Naive thymus-derived CD4-positive, alpha-beta T cell (primary cell): ENCODE results near the gene C4orf50. TPM values are rescaled to one million over a fixed set of nuclear protein-coding genes. Genes with fewer than 3 reads are reported as not detected.

Source experiments
- ATAC-seq: fragments of 150-1000 bp; cut with Tn5 transposase; 2 replicates; pipeline ENCODE4 v1.10.0; 2021; ENCODE audit warnings: mild to moderate bottlenecking, moderate library complexity
- CTCF ChIA-PET: fragments of 350-600 bp; sonication (Branson Sonifier 250); formaldehyde crosslinking; loops from one replicate; lab custom pipeline; 2021; ENCODE audit warnings: antibody characterized with exemption; lab: Charles Lee
- POLR2A ChIA-PET: fragments of 350-600 bp; sonication (Branson Sonifier 250); formaldehyde crosslinking; loops from one replicate; lab custom pipeline; 2021; ENCODE audit warnings: antibody characterized with exemption, inconsistent platforms; lab: Charles Lee
- DNase-seq, 9 donors: peaks; one replicate each; pipeline versions ENCODE4 v3.0.0 to v3.0.0-alpha.2; 2020 to 2022; ENCODE audit warnings: mixed read lengths in 1 of 9
- H3K27ac ChIP-seq: one replicate; pipeline ENCODE4 v1.7.0; 2013; ENCODE audit warnings: mild to moderate bottlenecking, low read depth, low read length, moderate library complexity
- H3K27me3 ChIP-seq, 2 donors: one replicate each; pipeline ENCODE4 v1.7.0; 2013; ENCODE audit warnings: low read length in 2 of 2, mild to moderate bottlenecking in 2 of 2, moderate library complexity in 2 of 2; ENCODE audit not compliant: control insufficient read depth in 2 of 2, insufficient read depth in 2 of 2
- H3K36me3 ChIP-seq, 3 experiments: 1 replicate in 2 of 3; 2 replicates in 1 of 3; pipeline ENCODE4 v1.7.0; 2013; ENCODE audit warnings: low read length in 3 of 3, mild to moderate bottlenecking in 3 of 3, moderate library complexity in 1 of 3; ENCODE audit not compliant: insufficient read depth in 3 of 3, control insufficient read depth in 2 of 3
- H3K4me1 ChIP-seq, 2 donors: one replicate each; pipeline ENCODE4 v1.7.0; 2013; ENCODE audit warnings: low read length in 2 of 2, mild to moderate bottlenecking in 2 of 2, moderate library complexity in 1 of 2; ENCODE audit not compliant: control insufficient read depth in 2 of 2, insufficient read depth in 2 of 2
- H3K4me3 ChIP-seq: 2 replicates; pipeline ENCODE4 v1.7.0; 2013; ENCODE audit warnings: mild to moderate bottlenecking, low read length
- H3K9me3 ChIP-seq, 3 experiments: 1 replicate in 2 of 3; 2 replicates in 1 of 3; pipeline ENCODE4 v1.7.0; 2013; ENCODE audit warnings: low read length in 3 of 3; ENCODE audit not compliant: control insufficient read depth in 2 of 3
- H3K27ac Mint-ChIP-seq, 9 donors: one replicate each; pipeline ENCODE4 v1.8.0; 2020 to 2022; ENCODE audit warnings: mixed read lengths in 9 of 9, mild to moderate bottlenecking in 8 of 9, moderate library complexity in 5 of 9, inconsistent platforms in 2 of 9
- H3K27me3 Mint-ChIP-seq, 5 donors: one replicate each; pipeline ENCODE4 v1.8.0; 2021 to 2022; ENCODE audit warnings: mixed read lengths in 5 of 5, mild to moderate bottlenecking in 1 of 5
- H3K36me3 Mint-ChIP-seq, 5 donors: one replicate each; pipeline ENCODE4 v1.8.0; 2020 to 2022; ENCODE audit warnings: mixed read lengths in 5 of 5, mild to moderate bottlenecking in 3 of 5, inconsistent platforms in 1 of 5
- H3K4me1 Mint-ChIP-seq, 7 donors: one replicate each; pipeline ENCODE4 v1.8.0; 2020 to 2022; ENCODE audit warnings: mixed read lengths in 7 of 7, mild to moderate bottlenecking in 3 of 7, inconsistent platforms in 1 of 7
- H3K4me3 Mint-ChIP-seq, 10 donors: one replicate each; pipeline ENCODE4 v1.8.0; 2020 to 2022; ENCODE audit warnings: mild to moderate bottlenecking in 10 of 10, mixed read lengths in 10 of 10, moderate library complexity in 6 of 10, inconsistent platforms in 2 of 10
- H3K9me3 Mint-ChIP-seq, 11 donors: one replicate each; pipeline ENCODE4 v1.8.0; 2020 to 2022; ENCODE audit warnings: mixed read lengths in 11 of 11, mild to moderate bottlenecking in 4 of 11, inconsistent platforms in 1 of 11, moderate library complexity in 1 of 11
- intact Hi-C, 2 donors: fragments of 100-400 bp; cut with micrococcal nuclease; formaldehyde crosslinking; loops; one replicate each; pipeline ENCODE4 v1.15.1; 2023
- polyA plus RNA-seq, 2 donors: library from polyadenylated mRNA; unstranded; fragments of 300-500 nt; fragmentation: Illumina TruSeq; gene quantifications; one replicate each; pipeline ENCODE4 v1.2.3, GENCODE V29; 2021
- total RNA-seq, 6 experiments: library from RNA in 5 of 6; stranded (reverse) in 5 of 6; gene quantifications; 1 replicate in 5 of 6; 2 replicates in 1 of 6; pipeline ENCODE4 v1.2.3 and lab custom pipeline; 2021 to 2026

C4orf50 gene
- total and polyA plus RNA-seq, 7 experiments from 2014 or later, result 0.08 to 0.87 (median 0.54) TPM; not detected in 4

DNA sequence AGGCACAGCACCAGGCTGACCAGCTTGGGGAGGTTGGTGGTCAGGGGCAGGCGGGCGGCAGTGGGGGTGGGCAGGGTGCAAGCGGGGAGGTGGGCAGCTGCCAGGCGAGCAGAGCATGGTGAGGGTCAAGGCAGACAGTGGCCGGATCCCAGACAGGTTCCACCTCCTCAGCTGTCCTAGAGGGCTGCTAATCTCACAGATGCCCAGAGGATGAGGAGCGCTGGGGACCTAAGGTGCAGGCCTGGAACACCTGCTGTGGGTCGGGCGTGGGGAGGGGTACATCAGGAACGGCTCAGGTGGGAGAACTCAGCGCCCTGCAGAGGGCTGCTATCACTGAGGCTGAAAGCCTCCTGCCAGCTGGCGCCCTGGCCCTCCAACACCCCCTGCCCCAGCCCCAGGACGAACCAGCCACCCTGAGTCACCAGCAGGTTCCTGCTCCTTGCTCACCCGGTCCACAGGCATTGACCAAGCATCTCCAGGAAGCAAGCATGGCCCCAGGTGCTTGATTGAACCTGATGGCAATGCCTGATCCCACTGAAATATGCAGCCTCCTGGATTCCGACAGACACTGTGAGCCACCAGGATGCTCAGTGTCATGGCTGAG is 28.4 kb upstream of the C4orf50 start:
- intact Hi-C loops, result no loop called here
- ChIA-PET POLR2A (no interaction called here), CTCF (no interaction called here)
- Mint-ChIP-seq H3K36me3 (peaks cover 0 to 4% (median 0%) of the 10 kb centered on the region in 5 donors), H3K27ac (no peak overlapping the region), H3K4me3 (no peak overlapping the region), H3K9me3 (peaks cover 0 to 3% (median 0%) of the 10 kb centered on the region in 11 donors), H3K4me1 (peaks cover 0 to 12% (median 0%) of the 10 kb centered on the region in 7 donors), H3K27me3 (peaks cover 0 to 32% (median 6%) of the 10 kb centered on the region in 5 donors)
- no peak for ATAC-seq
- no peaks in the 10 kb centered on the region for H3K27me3 ChIP-seq
- H3K27ac ChIP-seq, result no peak overlapping the region
- no peak overlapping the region for H3K4me3 ChIP-seq
- H3K4me1 ChIP-seq, result no peaks in the 10 kb centered on the region
- no peak for DNase-seq
- no peaks in the 10 kb centered on the region for H3K9me3 ChIP-seq
- no peaks in the 10 kb centered on the region for H3K36me3 ChIP-seq

DNA sequence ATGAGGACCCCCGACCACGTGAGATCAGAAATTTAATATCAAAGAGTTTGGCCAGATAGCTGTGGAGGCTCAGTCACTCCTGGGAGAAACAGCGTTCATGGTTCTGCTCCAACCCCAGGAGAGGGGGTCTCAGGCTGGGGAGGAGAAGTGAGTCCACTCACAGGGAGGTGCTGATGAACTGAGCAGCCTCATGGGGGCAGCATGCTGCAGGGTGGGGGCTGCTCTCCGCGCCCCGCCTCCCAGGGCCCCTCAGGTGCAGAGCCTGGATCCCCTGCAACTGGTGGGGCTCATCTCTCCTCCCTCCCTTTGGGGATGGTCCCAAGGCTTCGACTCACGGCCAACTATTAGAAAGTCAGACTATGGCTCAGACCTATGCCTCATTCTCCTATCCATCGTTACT is 26.6 kb upstream of the C4orf50 start:
- intact Hi-C loops, result no loop called here
- H3K27ac ChIP-seq, result no peak overlapping the region
- H3K27me3 ChIP-seq, result no peaks in the 10 kb centered on the region
- ChIA-PET POLR2A (no interaction called here), CTCF (no interaction called here)
- ATAC-seq (no peak), DNase-seq (no peak)
- no peaks in the 10 kb centered on the region for H3K9me3 ChIP-seq
- H3K36me3 ChIP-seq, result no peaks in the 10 kb centered on the region
- H3K4me1 ChIP-seq, result no peaks in the 10 kb centered on the region
- peaks cover 0 to 4% (median 0%) of the 10 kb centered on the region in 5 donors for H3K36me3 Mint-ChIP-seq
- H3K27me3 Mint-ChIP-seq, result peaks cover 0 to 37% (median 6%) of the 10 kb centered on the region in 5 donors
- H3K4me3 ChIP-seq, result no peak overlapping the region
- peaks cover 0 to 17% (median 0%) of the 10 kb centered on the region in 7 donors for H3K4me1 Mint-ChIP-seq
- no peaks in the 10 kb centered on the region for H3K9me3 Mint-ChIP-seq
- no peak overlapping the region for H3K27ac Mint-ChIP-seq
- H3K4me3 Mint-ChIP-seq, result no peak overlapping the region

DNA sequence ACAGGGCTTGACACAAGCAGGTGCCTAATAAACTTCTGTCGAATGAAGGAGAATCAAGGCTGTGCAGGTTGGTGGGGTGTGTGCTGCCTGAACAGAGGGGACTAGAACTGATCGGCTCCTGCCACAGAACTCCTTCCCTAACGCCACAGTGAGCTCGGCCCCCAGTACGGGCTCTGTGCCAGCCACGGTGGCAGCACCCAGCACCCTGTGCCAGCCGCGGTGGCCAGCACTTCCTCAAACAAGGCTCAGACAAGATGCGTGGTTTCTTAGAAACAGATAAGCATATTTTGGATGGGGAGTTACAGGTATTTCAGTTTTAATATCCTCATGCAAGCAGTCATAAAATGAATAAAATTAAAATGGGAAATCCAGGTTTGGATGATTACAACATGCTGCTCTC is 26.0 kb upstream of the C4orf50 start:
- no peak overlapping the region for H3K27ac ChIP-seq
- peaks cover 0 to 17% (median 0%) of the 10 kb centered on the region in 7 donors for H3K4me1 Mint-ChIP-seq
- intact Hi-C loops, result no loop called here
- H3K9me3 ChIP-seq, result no peaks in the 10 kb centered on the region
- ATAC-seq (no peak), DNase-seq (no peak)
- H3K27ac Mint-ChIP-seq, result no peak overlapping the region
- no peak overlapping the region for H3K4me3 Mint-ChIP-seq
- no peaks in the 10 kb centered on the region for H3K36me3 ChIP-seq
- no peaks in the 10 kb centered on the region for H3K9me3 Mint-ChIP-seq
- no peaks in the 10 kb centered on the region for H3K27me3 ChIP-seq
- peaks cover 0 to 37% (median 6%) of the 10 kb centered on the region in 5 donors for H3K27me3 Mint-ChIP-seq
- H3K36me3 Mint-ChIP-seq, result peaks cover 0 to 4% (median 0%) of the 10 kb centered on the region in 5 donors
- H3K4me3 ChIP-seq, result no peak overlapping the region
- no peaks in the 10 kb centered on the region for H3K4me1 ChIP-seq
- POLR2A ChIA-PET, result no interaction called here
- CTCF ChIA-PET, result no interaction called here

DNA sequence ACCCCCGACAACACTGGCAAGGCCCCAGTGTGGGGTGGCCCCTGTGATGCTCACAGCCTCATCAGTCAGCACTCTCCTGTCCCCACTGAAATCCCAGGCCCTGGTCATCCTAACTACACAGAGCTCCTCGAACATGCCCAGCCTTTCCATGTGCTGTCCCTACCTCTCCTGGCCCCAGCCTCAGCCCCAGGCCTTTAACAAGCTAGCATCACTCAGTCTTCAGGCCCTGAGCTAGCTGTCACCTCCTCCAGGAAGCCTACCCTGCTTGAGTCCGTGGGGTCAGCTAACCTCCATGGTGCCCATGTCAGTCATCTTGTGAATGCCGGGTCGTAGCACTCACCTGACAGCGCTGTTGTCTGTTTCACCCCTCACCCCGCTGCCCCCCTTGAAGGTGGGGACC is 25.6 kb upstream of the C4orf50 start:
- peaks cover 0 to 37% (median 6%) of the 10 kb centered on the region in 5 donors for H3K27me3 Mint-ChIP-seq
- H3K9me3 Mint-ChIP-seq, result no peaks in the 10 kb centered on the region
- CTCF ChIA-PET, result no interaction called here
- peaks cover 0 to 4% (median 0%) of the 10 kb centered on the region in 5 donors for H3K36me3 Mint-ChIP-seq
- H3K36me3 ChIP-seq, result no peaks in the 10 kb centered on the region
- no peaks in the 10 kb centered on the region for H3K9me3 ChIP-seq
- no peak overlapping the region for H3K4me3 Mint-ChIP-seq
- no peaks in the 10 kb centered on the region for H3K4me1 ChIP-seq
- no peak overlapping the region for H3K4me3 ChIP-seq
- peaks cover 0 to 17% (median 0%) of the 10 kb centered on the region in 7 donors for H3K4me1 Mint-ChIP-seq
- ATAC-seq, result no peak
- POLR2A ChIA-PET, result no interaction called here
- no peaks in the 10 kb centered on the region for H3K27me3 ChIP-seq
- no peak overlapping the region for H3K27ac ChIP-seq
- H3K27ac Mint-ChIP-seq, result no peak overlapping the region
- intact Hi-C loops, result no loop called here
- no peak for DNase-seq

GRCh38 chr4:6043188-6043587 is 25.0 kb upstream of the C4orf50 start:
- H3K27ac Mint-ChIP-seq, result no peak overlapping the region
- peaks cover 0 to 17% (median 0%) of the 10 kb centered on the region in 7 donors for H3K4me1 Mint-ChIP-seq
- Histone ChIP-seq H3K27ac (no peak overlapping the region), H3K4me3 (no peak overlapping the region), H3K36me3 (no peaks in the 10 kb centered on the region), H3K9me3 (no peaks in the 10 kb centered on the region), H3K4me1 (no peaks in the 10 kb centered on the region), H3K27me3 (no peaks in the 10 kb centered on the region)
- peaks cover 0 to 37% (median 6%) of the 10 kb centered on the region in 5 donors for H3K27me3 Mint-ChIP-seq
- no peaks in the 10 kb centered on the region for H3K9me3 Mint-ChIP-seq
- no peak overlapping the region for H3K4me3 Mint-ChIP-seq
- POLR2A ChIA-PET, result no interaction called here
- CTCF ChIA-PET, result no interaction called here
- H3K36me3 Mint-ChIP-seq, result peaks cover 0 to 4% (median 0%) of the 10 kb centered on the region in 5 donors
- DNase-seq (no peak), ATAC-seq (no peak)
- intact Hi-C loops, result no loop called here

GRCh38 chr4:6042293-6043063 is 24.2 kb upstream of the C4orf50 start:
- ChIA-PET CTCF (no interaction called here), POLR2A (no interaction called here)
- Histone ChIP-seq H3K27ac (no peak overlapping the region), H3K36me3 (no peaks in the 10 kb centered on the region), H3K4me1 (no peaks in the 10 kb centered on the region), H3K4me3 (no peak overlapping the region), H3K27me3 (no peaks in the 10 kb centered on the region), H3K9me3 (no peaks in the 10 kb centered on the region)
- no peaks in the 10 kb centered on the region for H3K9me3 Mint-ChIP-seq
- peaks cover 0 to 17% (median 0%) of the 10 kb centered on the region in 7 donors for H3K4me1 Mint-ChIP-seq
- H3K4me3 Mint-ChIP-seq, result no peak overlapping the region
- H3K27me3 Mint-ChIP-seq, result peaks cover 0 to 37% (median 6%) of the 10 kb centered on the region in 5 donors
- ATAC-seq, result no peak
- H3K36me3 Mint-ChIP-seq, result peaks cover 0 to 4% (median 0%) of the 10 kb centered on the region in 5 donors
- intact Hi-C loops, result no loop called here
- DNase-seq, result no peak
- H3K27ac Mint-ChIP-seq, result no peak overlapping the region
